Gastroesophageal sphincter (tissue), 3 donors: ENCODE measurements around the gene NRG2.

ENCODE experiments used
- EP300 ChIP-seq: sonication (generic); formaldehyde crosslinking; IDR thresholded peaks from one replicate; pipeline ENCODE4 v1.6.1; 2017; ENCODE audit warnings: antibody characterized with exemption, mild to moderate bottlenecking
- POLR2A ChIP-seq, 2 donors: fragments of 450-650 bp; IDR thresholded peaks; one replicate each; pipeline ENCODE4 v1.6.1; 2017; ENCODE audit warnings: antibody characterized with exemption in 2 of 2, mild to moderate bottlenecking in 2 of 2, moderate library complexity in 1 of 2
- POLR2AphosphoS5 ChIP-seq: sonication (generic); formaldehyde crosslinking; IDR thresholded peaks from one replicate; pipeline ENCODE4 v1.6.1; 2017; ENCODE audit warnings: antibody characterized with exemption
- TF ChIP-seq, protein P1 (sequence below), 4 experiments: fragments of 200-600 bp in 2 of 4; fragments of 450-650 bp in 2 of 4; sonication (generic) in 1 of 4; IDR thresholded peaks; one replicate each; pipeline ENCODE4 v1.5.1; 2017 to 2019; ENCODE audit warnings: antibody characterized with exemption in 4 of 4, mild to moderate bottlenecking in 2 of 4, moderate library complexity in 2 of 4

DNA sequence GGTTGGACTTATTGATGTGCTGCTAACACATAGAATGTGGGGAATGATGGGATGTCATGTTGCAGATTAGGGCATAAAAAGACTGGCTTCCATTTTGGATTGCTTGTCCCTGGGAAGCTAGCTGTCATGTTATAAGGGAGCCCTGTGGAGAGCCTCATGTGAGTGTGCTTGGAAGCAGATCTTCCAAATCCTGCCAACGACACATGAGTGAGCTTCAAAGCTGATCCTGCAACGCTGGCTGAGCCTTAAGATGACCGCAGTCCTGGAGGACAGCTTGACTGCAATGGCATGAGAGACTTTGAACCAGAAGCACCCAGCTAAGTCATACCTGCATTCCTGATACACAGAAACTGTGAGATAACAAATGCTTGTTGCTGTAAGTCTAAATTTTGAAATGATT, 63.6 kb downstream of the NRG2 start:
- TF ChIP-seq, protein P1, sequence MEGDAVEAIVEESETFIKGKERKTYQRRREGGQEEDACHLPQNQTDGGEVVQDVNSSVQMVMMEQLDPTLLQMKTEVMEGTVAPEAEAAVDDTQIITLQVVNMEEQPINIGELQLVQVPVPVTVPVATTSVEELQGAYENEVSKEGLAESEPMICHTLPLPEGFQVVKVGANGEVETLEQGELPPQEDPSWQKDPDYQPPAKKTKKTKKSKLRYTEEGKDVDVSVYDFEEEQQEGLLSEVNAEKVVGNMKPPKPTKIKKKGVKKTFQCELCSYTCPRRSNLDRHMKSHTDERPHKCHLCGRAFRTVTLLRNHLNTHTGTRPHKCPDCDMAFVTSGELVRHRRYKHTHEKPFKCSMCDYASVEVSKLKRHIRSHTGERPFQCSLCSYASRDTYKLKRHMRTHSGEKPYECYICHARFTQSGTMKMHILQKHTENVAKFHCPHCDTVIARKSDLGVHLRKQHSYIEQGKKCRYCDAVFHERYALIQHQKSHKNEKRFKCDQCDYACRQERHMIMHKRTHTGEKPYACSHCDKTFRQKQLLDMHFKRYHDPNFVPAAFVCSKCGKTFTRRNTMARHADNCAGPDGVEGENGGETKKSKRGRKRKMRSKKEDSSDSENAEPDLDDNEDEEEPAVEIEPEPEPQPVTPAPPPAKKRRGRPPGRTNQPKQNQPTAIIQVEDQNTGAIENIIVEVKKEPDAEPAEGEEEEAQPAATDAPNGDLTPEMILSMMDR (IDR thresholded peaks at IDR 0.05), result no peak
- TF ChIP-seq POLR2A (IDR thresholded peaks at IDR 0.05) (no peak), POLR2AphosphoS5 (no peak), EP300 (no peak)
